HEK293 (cell line): Measurements from ENCODE around the gene KANSL3.

Experiments used
- BCL11A ChIP-seq: fragments of 450-650 bp; formaldehyde crosslinking; IDR thresholded peaks from 2 replicates; pipeline ENCODE4 v1.5.1; 2016; ENCODE audit warnings: low read depth, missing biosample characterization, missing genetic modification characterization
- BCL11B ChIP-seq: fragments of 450-650 bp; formaldehyde crosslinking; IDR thresholded peaks from 2 replicates; pipeline ENCODE4 v1.5.1; 2016; ENCODE audit warnings: low read depth, missing biosample characterization, missing genetic modification characterization
- FEZF1 ChIP-seq: fragments of 450-650 bp; formaldehyde crosslinking; IDR thresholded peaks from 2 replicates; pipeline ENCODE4 v1.5.1; 2016; ENCODE audit warnings: missing biosample characterization, missing genetic modification characterization
- GFI1B ChIP-seq: fragments of 450-650 bp; formaldehyde crosslinking; IDR thresholded peaks from 2 replicates; pipeline ENCODE4 v1.5.1; 2016; ENCODE audit warnings: missing biosample characterization, missing genetic modification characterization
- IKZF3 ChIP-seq: fragments of 450-650 bp; IDR thresholded peaks from 2 replicates; pipeline ENCODE4 v1.5.0; 2018; ENCODE audit warnings: missing biosample characterization, mild to moderate bottlenecking, missing genetic modification characterization, moderate library complexity
- KLF16 ChIP-seq: fragments of 450-650 bp; formaldehyde crosslinking; IDR thresholded peaks from 2 replicates; pipeline ENCODE4 v1.5.1; 2017; ENCODE audit warnings: missing biosample characterization, missing genetic modification characterization
- KLF7 ChIP-seq: fragments of 450-650 bp; formaldehyde crosslinking; IDR thresholded peaks from 2 replicates; pipeline ENCODE4 v1.5.1; 2016; ENCODE audit warnings: missing biosample characterization, missing genetic modification characterization, borderline replicate concordance
- MEIS1 ChIP-seq: sonication (generic); formaldehyde crosslinking; IDR thresholded peaks from 2 replicates; pipeline ENCODE4 v1.8.1; 2022; ENCODE audit warnings: missing genetic modification reagents, mild to moderate bottlenecking, borderline replicate concordance
- MYNN ChIP-seq: fragments of 450-650 bp; formaldehyde crosslinking; IDR thresholded peaks from 2 replicates; pipeline ENCODE4 v1.5.1; 2016; ENCODE audit warnings: missing biosample characterization, missing genetic modification characterization, borderline replicate concordance
- SP7 ChIP-seq: fragments of 450-650 bp; formaldehyde crosslinking; IDR thresholded peaks from 2 replicates; pipeline ENCODE4 v1.5.1; 2016; ENCODE audit warnings: missing biosample characterization, missing genetic modification characterization
- TRIM28 ChIP-seq: IDR thresholded peaks from 2 replicates; pipeline ENCODE4 v1.6.1; 2011; ENCODE audit warnings: low read length, control low read depth, borderline replicate concordance
- YY1 ChIP-seq: fragments of 450-650 bp; formaldehyde crosslinking; IDR thresholded peaks from 2 replicates; pipeline ENCODE4 v1.5.1; 2018; ENCODE audit warnings: missing biosample characterization, missing genetic modification characterization
- ZBTB26 ChIP-seq: fragments of 450-650 bp; formaldehyde crosslinking; optimal IDR thresholded peaks from 2 replicates; pipeline ENCODE3; 2016; ENCODE audit warnings: missing biosample characterization, mild to moderate bottlenecking, missing genetic modification characterization
- ZNF138 ChIP-seq: fragments of 450-650 bp; formaldehyde crosslinking; IDR thresholded peaks from 2 replicates; pipeline ENCODE4 v1.5.1; 2016; ENCODE audit warnings: missing biosample characterization, missing genetic modification characterization, borderline replicate concordance
- ZNF184 ChIP-seq: fragments of 450-650 bp; IDR thresholded peaks from 2 replicates; pipeline ENCODE4 v1.5.1; 2018; ENCODE audit warnings: missing biosample characterization, mild to moderate bottlenecking, missing genetic modification characterization
- ZNF211 ChIP-seq: fragments of 450-650 bp; formaldehyde crosslinking; IDR thresholded peaks from 2 replicates; pipeline ENCODE4 v1.5.1; 2016; ENCODE audit warnings: low read depth, missing biosample characterization, missing genetic modification characterization
- ZNF221 ChIP-seq: fragments of 450-650 bp; formaldehyde crosslinking; IDR thresholded peaks from 2 replicates; pipeline ENCODE4 v1.5.1; 2017; ENCODE audit warnings: missing biosample characterization, missing genetic modification characterization, borderline replicate concordance
- ZNF280D ChIP-seq: fragments of 450-650 bp; formaldehyde crosslinking; IDR thresholded peaks from 2 replicates; pipeline ENCODE4 v1.5.1; 2016; ENCODE audit warnings: missing biosample characterization, missing genetic modification characterization
- ZNF292 ChIP-seq: fragments of 450-650 bp; formaldehyde crosslinking; IDR thresholded peaks from 2 replicates; pipeline ENCODE4 v1.5.1; 2016; ENCODE audit warnings: low read depth, missing biosample characterization, missing genetic modification characterization, borderline replicate concordance
- ZNF311 ChIP-seq: fragments of 450-650 bp; formaldehyde crosslinking; IDR thresholded peaks from 2 replicates; pipeline ENCODE4 v1.5.1; 2017; ENCODE audit warnings: missing biosample characterization, missing genetic modification characterization, borderline replicate concordance
- ZNF324 ChIP-seq: fragments of 450-650 bp; formaldehyde crosslinking; IDR thresholded peaks from 2 replicates; pipeline ENCODE4 v1.5.1; 2016; ENCODE audit warnings: missing biosample characterization, missing genetic modification characterization
- ZNF404 ChIP-seq: fragments of 450-650 bp; formaldehyde crosslinking; IDR thresholded peaks from 2 replicates; pipeline ENCODE4 v1.5.1; 2017; ENCODE audit warnings: missing biosample characterization, missing genetic modification characterization
- ZNF426 ChIP-seq: fragments of 450-650 bp; formaldehyde crosslinking; IDR thresholded peaks from 2 replicates; pipeline ENCODE4 v1.5.1; 2017; ENCODE audit warnings: missing biosample characterization, missing genetic modification characterization, mild to moderate bottlenecking, inconsistent platforms, moderate library complexity
- ZNF501 ChIP-seq: fragments of 450-650 bp; formaldehyde crosslinking; IDR thresholded peaks from 2 replicates; pipeline ENCODE4 v1.5.1; 2016; ENCODE audit warnings: missing biosample characterization, missing genetic modification characterization
- ZNF521 ChIP-seq: fragments of 450-650 bp; formaldehyde crosslinking; IDR thresholded peaks from 2 replicates; pipeline ENCODE4 v1.5.1; 2017; ENCODE audit warnings: missing biosample characterization, mild to moderate bottlenecking, missing genetic modification characterization
- ZNF549 ChIP-seq: fragments of 450-650 bp; IDR thresholded peaks from 2 replicates; pipeline ENCODE4 v1.5.1; 2018; ENCODE audit warnings: missing biosample characterization, missing genetic modification characterization, mild to moderate bottlenecking, inconsistent platforms, moderate library complexity
- ZNF624 ChIP-seq: fragments of 450-650 bp; formaldehyde crosslinking; IDR thresholded peaks from 2 replicates; pipeline ENCODE4 v1.5.1; 2017; ENCODE audit warnings: missing biosample characterization, missing genetic modification characterization
- ZNF626 ChIP-seq: fragments of 450-650 bp; sonication (Bioruptor Pico); formaldehyde crosslinking; IDR thresholded peaks from 2 replicates; pipeline ENCODE4 v1.5.1; 2018; ENCODE audit warnings: missing biosample characterization, missing genetic modification characterization, inconsistent platforms
- ZNF639 ChIP-seq: fragments of 450-650 bp; formaldehyde crosslinking; IDR thresholded peaks from 2 replicates; pipeline ENCODE4 v1.5.1; 2016; ENCODE audit warnings: missing biosample characterization, missing genetic modification characterization
- ZNF645 ChIP-seq: fragments of 450-650 bp; formaldehyde crosslinking; IDR thresholded peaks from 2 replicates; pipeline ENCODE4; 2016; ENCODE audit warnings: missing biosample characterization, missing genetic modification characterization
- ZNF654 ChIP-seq: fragments of 450-650 bp; formaldehyde crosslinking; IDR thresholded peaks from 2 replicates; pipeline ENCODE4 v1.5.1; 2016; ENCODE audit warnings: low read depth, missing biosample characterization, missing genetic modification characterization
- ZNF707 ChIP-seq: fragments of 450-650 bp; formaldehyde crosslinking; IDR thresholded peaks from 2 replicates; pipeline ENCODE4 v1.5.1; 2016; ENCODE audit warnings: missing biosample characterization, missing genetic modification characterization
- ZNF785 ChIP-seq: fragments of 450-650 bp; formaldehyde crosslinking; IDR thresholded peaks from 2 replicates; pipeline ENCODE4 v1.5.1; 2016; ENCODE audit warnings: missing biosample characterization, missing genetic modification characterization
- ZNF791 ChIP-seq: fragments of 450-650 bp; formaldehyde crosslinking; IDR thresholded peaks from 2 replicates; pipeline ENCODE4 v1.5.1; 2016; ENCODE audit warnings: missing biosample characterization, missing genetic modification characterization

Gene KANSL3

GRCh38 chr2:96556441-96557330 lies 81.4 kb downstream of the KANSL3 start (continued):
- TF ChIP-seq ZNF654 = no peak
- no peak for TF ChIP-seq ZNF521 (tag by site-specific recombination)
- no peak for TF ChIP-seq ZNF292 (tag by site-specific recombination)
- TF ChIP-seq ZNF624 (tag by site-specific recombination) = no peak
- TF ChIP-seq ZNF324 (tag by site-specific recombination) = peak; percentile 80; the same call in 1 of the 2 replicates
- TF ChIP-seq MEIS1 (CRISPR knock-in tag) = no peak
- TF ChIP-seq ZBTB26 (tag by site-specific recombination) = no peak
- no peak for TF ChIP-seq BCL11A (tag by site-specific recombination)
- no peak for TF ChIP-seq ZNF707
- 0 out of 2 replicates have a peak, but pooled peaks have one; percentile 8 for TF ChIP-seq FEZF1 (tag by site-specific recombination)
- TF ChIP-seq YY1 (tag by site-specific recombination) = no peak
- TF ChIP-seq ZNF184 = peak; percentile 78; the same call in 1 of the 2 replicates
- TF ChIP-seq ZNF549 (tag by site-specific recombination) = no peak
- no peak for TF ChIP-seq IKZF3 (tag by site-specific recombination)
- TF ChIP-seq KLF16 (tag by site-specific recombination) = no peak
- TF ChIP-seq ZNF404 (tag by site-specific recombination) = no peak
- no peak for TF ChIP-seq KLF7 (tag by site-specific recombination)
- TF ChIP-seq ZNF791 = no peak
- peak; percentile 80 for TF ChIP-seq SP7 (tag by site-specific recombination)
- no peak for TF ChIP-seq ZNF501 (tag by site-specific recombination)
- TF ChIP-seq ZNF211 (tag by site-specific recombination) = no peak
- peak; percentile 63; the same call in 1 of the 2 replicates for TF ChIP-seq ZNF280D (tag by site-specific recombination)
- no peak; the same call in 1 of the 2 replicates for TF ChIP-seq TRIM28
- no peak for TF ChIP-seq BCL11B (tag by site-specific recombination)
- TF ChIP-seq ZNF311 = no peak
- TF ChIP-seq MYNN = no peak
- no peak for TF ChIP-seq ZNF785 (tag by site-specific recombination)
- TF ChIP-seq GFI1B = no peak
- no peak for TF ChIP-seq ZNF138 (tag by site-specific recombination)
- TF ChIP-seq ZNF645 = no peak
- no peak for TF ChIP-seq ZNF626 (tag by site-specific recombination)
- TF ChIP-seq ZNF221 (tag by site-specific recombination) = no peak
- no peak for TF ChIP-seq ZNF426 (tag by site-specific recombination)
- TF ChIP-seq ZNF639 (tag by site-specific recombination) = peak; percentile 70; the same call in 1 of the 2 replicates
